Endodermal cell (in vitro differentiated cells): ENCODE results near the gene SPATA24. TPM values are rescaled to one million over a fixed set of nuclear protein-coding genes. Genes with fewer than 3 reads are reported as not detected.

Experiments
- DNase-seq: peaks from one replicate; pipeline ENCODE4 v3.0.0-alpha.2; 2017
- H3K27ac ChIP-seq: 2 replicates; pipeline ENCODE4 v1.5.1; 2013; ENCODE audit warnings: mild to moderate bottlenecking, low read depth, low read length, moderate library complexity
- H3K27me3 ChIP-seq: 2 replicates; pipeline ENCODE4 v1.6.1; 2013; ENCODE audit warnings: mild to moderate bottlenecking, low read length, moderate library complexity; ENCODE audit not compliant: insufficient read depth, control insufficient read depth, poor library complexity, severe bottlenecking
- H3K36me3 ChIP-seq: 2 replicates; pipeline ENCODE4 v1.7.0; 2013; ENCODE audit warnings: mild to moderate bottlenecking, low read length, moderate library complexity; ENCODE audit not compliant: control insufficient read depth, insufficient read depth
- H3K4me1 ChIP-seq: one replicate; pipeline ENCODE4 v1.7.0; 2013; ENCODE audit warnings: low read length; ENCODE audit not compliant: control insufficient read depth, insufficient read depth
- H3K4me3 ChIP-seq: 2 replicates; pipeline ENCODE4 v1.5.1; 2013; ENCODE audit warnings: mild to moderate bottlenecking, low read length, moderate library complexity
- H3K9ac ChIP-seq: 2 replicates; pipeline ENCODE4 v1.6.1; 2013; ENCODE audit warnings: mild to moderate bottlenecking, low read length, moderate library complexity; ENCODE audit not compliant: poor library complexity, severe bottlenecking; ENCODE audit errors: extremely low read depth
- H3K9me3 ChIP-seq: 2 replicates; pipeline ENCODE4 v1.6.1; 2013; ENCODE audit warnings: mild to moderate bottlenecking, low read length, moderate library complexity; ENCODE audit not compliant: control insufficient read depth
- H3K27ac Mint-ChIP-seq: 2 replicates; pipeline ENCODE4 v1.8.0; 2020; ENCODE audit warnings: mixed read lengths
- H3K27me3 Mint-ChIP-seq: 2 replicates; pipeline ENCODE4 v1.8.0; 2021; ENCODE audit warnings: mild to moderate bottlenecking, mixed read lengths; ENCODE audit not compliant: insufficient read depth
- H3K36me3 Mint-ChIP-seq: 2 replicates; pipeline ENCODE4 v1.8.0; 2020; ENCODE audit warnings: low read depth, mixed read lengths
- H3K4me1 Mint-ChIP-seq: 2 replicates; pipeline ENCODE4 v1.8.0; 2020; ENCODE audit warnings: mixed read lengths
- H3K4me3 Mint-ChIP-seq: 2 replicates; pipeline ENCODE4 v1.8.0; 2020; ENCODE audit warnings: mild to moderate bottlenecking, moderate library complexity, mixed read lengths
- H3K9me3 Mint-ChIP-seq: 2 replicates; pipeline ENCODE4 v1.8.0; 2020; ENCODE audit warnings: mild to moderate bottlenecking, mixed read lengths
- WGBS, 2 experiments: methylation state at CpG; one replicate each; pipeline versions ENCODE4 v1.1.5 to v1.1.7; 2013; ENCODE audit warnings: missing lambda C conversion rate in 2 of 2, mixed read lengths in 1 of 2; ENCODE audit not compliant: insufficient coverage in 1 of 2, insufficient read length in 1 of 2; 5-methylcytosine and 5-hydroxymethylcytosine counted together
- total RNA-seq, 2 donors: library from RNA; stranded (reverse); fragmentation: NEBNext Ultra II Directional in 1 of 2; extraction: Animal tissue kit (Norgen Biotek cat#: 25700) in 1 of 2; gene quantifications; 2 replicates in 1 of 2; 3 replicates in 1 of 2; pipeline ENCODE4 v1.2.1, GENCODE V29; 2021
- TF ChIP-seq, protein P1 (sequence below): fragments of 200-600 bp; sonication (generic); conservative IDR thresholded peaks from 2 replicates; pipeline ENCODE4 v1.5.0; 2021; ENCODE audit warnings: antibody characterized with exemption, mild to moderate bottlenecking

Gene SPATA24
- total RNA-seq, 2 donors from 2014 or later: 9.8 to 10.6 TPM

DNA sequence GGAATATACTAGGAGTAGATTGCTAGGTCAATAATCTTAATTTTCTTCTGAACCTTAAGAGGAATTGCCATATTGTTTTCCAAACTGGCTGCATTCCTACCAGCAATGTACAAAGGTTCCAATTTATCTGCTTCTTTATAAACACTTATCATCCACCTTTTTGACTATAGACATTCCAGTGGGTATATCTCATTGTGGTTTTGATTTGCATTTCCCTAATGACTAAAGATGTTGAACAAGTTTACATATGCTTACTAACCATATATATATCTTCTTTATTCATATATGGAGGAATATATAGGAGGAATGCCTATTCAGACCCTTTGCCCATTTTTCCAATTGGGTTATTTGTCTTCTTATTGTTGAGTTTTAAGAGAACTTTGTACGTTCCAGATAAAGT is 27.8 kb upstream of the SPATA24 start:
- peaks cover 1% of the 10 kb centered on the region for H3K36me3 ChIP-seq
- H3K27ac ChIP-seq: no peak overlapping the region
- Mint-ChIP-seq H3K36me3 (peaks cover 39% of the 10 kb centered on the region), H3K9me3 (no peaks in the 10 kb centered on the region), H3K4me1 (no peaks in the 10 kb centered on the region), H3K27ac (no peak overlapping the region), H3K27me3 (no peaks in the 10 kb centered on the region), H3K4me3 (no peak overlapping the region)
- DNase-seq: no peak
- H3K27me3 ChIP-seq: no peaks in the 10 kb centered on the region
- 92% methylated on average over 1 of the region's 1 CpG; no CpG with 5 or more reads in 1 of the 2 experiments for WGBS, 2 experiments
- no peak overlapping the region for H3K4me3 ChIP-seq
- no peaks in the 10 kb centered on the region for H3K4me1 ChIP-seq
- H3K9ac ChIP-seq: no peak overlapping the region
- H3K9me3 ChIP-seq: no peaks in the 10 kb centered on the region
- TF ChIP-seq, protein P1, sequence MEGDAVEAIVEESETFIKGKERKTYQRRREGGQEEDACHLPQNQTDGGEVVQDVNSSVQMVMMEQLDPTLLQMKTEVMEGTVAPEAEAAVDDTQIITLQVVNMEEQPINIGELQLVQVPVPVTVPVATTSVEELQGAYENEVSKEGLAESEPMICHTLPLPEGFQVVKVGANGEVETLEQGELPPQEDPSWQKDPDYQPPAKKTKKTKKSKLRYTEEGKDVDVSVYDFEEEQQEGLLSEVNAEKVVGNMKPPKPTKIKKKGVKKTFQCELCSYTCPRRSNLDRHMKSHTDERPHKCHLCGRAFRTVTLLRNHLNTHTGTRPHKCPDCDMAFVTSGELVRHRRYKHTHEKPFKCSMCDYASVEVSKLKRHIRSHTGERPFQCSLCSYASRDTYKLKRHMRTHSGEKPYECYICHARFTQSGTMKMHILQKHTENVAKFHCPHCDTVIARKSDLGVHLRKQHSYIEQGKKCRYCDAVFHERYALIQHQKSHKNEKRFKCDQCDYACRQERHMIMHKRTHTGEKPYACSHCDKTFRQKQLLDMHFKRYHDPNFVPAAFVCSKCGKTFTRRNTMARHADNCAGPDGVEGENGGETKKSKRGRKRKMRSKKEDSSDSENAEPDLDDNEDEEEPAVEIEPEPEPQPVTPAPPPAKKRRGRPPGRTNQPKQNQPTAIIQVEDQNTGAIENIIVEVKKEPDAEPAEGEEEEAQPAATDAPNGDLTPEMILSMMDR: no peak

DNA sequence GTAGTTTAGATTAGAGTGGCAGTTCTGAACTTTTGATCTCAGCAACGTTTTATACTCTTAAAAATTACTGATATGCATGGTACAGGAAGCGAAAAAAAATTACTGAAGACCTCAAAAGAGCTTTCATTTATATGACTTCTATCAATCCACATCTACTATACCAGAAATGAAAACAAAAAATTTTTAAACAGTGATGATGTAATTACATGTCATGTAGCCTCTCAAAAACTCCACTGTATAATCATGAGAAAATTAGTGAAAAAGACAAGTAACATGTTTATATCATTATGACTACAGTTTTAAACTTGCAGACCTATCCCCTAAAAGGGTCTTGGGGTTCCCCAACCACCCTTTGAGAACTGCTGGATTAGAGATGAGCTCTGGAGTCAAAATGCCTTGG is 26.1 kb upstream of the SPATA24 start:
- TF ChIP-seq, protein P1: no peak
- peaks cover 44% of the 10 kb centered on the region for H3K36me3 Mint-ChIP-seq
- no peak for DNase-seq
- H3K4me3 ChIP-seq: no peak overlapping the region
- no peaks in the 10 kb centered on the region for H3K4me1 Mint-ChIP-seq
- no peak overlapping the region for H3K27ac ChIP-seq
- H3K27ac Mint-ChIP-seq: no peak overlapping the region
- no peak overlapping the region for H3K9ac ChIP-seq
- H3K9me3 Mint-ChIP-seq: no peaks in the 10 kb centered on the region
- H3K9me3 ChIP-seq: no peaks in the 10 kb centered on the region
- no peaks in the 10 kb centered on the region for H3K36me3 ChIP-seq
- no peaks in the 10 kb centered on the region for H3K27me3 ChIP-seq
- WGBS, 2 experiments: 100% methylated on average over 1 to 2 of the region's 2 CpGs
- no peaks in the 10 kb centered on the region for H3K27me3 Mint-ChIP-seq
- no peaks in the 10 kb centered on the region for H3K4me1 ChIP-seq
- no peak overlapping the region for H3K4me3 Mint-ChIP-seq

DNA sequence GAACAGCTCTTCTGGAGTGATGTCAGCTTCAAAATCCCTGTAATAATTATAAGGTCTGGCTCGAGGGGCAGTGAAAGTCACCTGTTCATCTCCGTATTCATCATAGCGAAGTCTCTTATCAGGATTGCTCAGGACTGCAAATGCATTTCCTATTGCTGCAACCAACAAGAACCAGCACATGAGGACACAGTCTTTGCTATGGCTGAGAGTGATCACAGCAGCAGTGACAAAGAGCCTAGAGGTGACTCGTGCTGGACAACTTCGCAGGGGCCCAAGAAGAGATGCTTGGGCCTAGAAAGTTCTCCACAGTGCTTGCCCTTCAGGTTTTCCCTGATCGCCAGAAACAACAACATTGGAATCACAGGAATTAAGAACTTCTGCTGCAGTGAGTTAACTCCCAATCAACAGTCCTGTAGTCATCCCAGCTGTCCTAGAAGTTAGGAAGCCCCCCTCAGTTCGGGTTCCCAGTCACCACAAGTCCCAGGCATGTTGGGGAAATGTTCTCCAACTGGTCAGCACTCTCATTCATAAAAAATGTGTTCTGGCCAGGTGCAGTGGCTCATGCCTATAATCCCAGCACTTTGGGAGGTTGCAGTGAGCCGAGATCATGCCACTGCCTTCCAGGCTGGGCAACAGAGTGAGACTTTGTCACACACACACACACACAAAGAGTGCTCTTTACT is 22.5 kb upstream of the SPATA24 start:
- Histone ChIP-seq H3K36me3 (peaks cover 8% of the 10 kb centered on the region), H3K9ac (no peak overlapping the region), H3K27ac (no peak overlapping the region), H3K4me3 (no peak overlapping the region), H3K27me3 (no peaks in the 10 kb centered on the region), H3K9me3 (no peaks in the 10 kb centered on the region), H3K4me1 (no peaks in the 10 kb centered on the region)
- H3K27ac Mint-ChIP-seq: no peak overlapping the region
- DNase-seq: no peak
- H3K36me3 Mint-ChIP-seq: peaks cover 52% of the 10 kb centered on the region
- no peak overlapping the region for H3K4me3 Mint-ChIP-seq
- WGBS, 2 experiments: 94% methylated on average over 7 to 8 of the region's 8 CpGs
- no peaks in the 10 kb centered on the region for H3K27me3 Mint-ChIP-seq
- H3K4me1 Mint-ChIP-seq: peaks cover 4% of the 10 kb centered on the region
- TF ChIP-seq, protein P1: no peak
- no peaks in the 10 kb centered on the region for H3K9me3 Mint-ChIP-seq
